Muscle of back (tissue), 11 donors: Measurements from ENCODE around the gene IFITM2. TPM values are rescaled to one million over a fixed set of nuclear protein-coding genes. Genes with fewer than 3 reads are reported as not detected.

Experiments
- DNase-seq, 3 donors: peaks; one replicate each; pipeline versions ENCODE4 v3.0.0 to v3.0.0-alpha.2; 2013
- polyA plus RNA-seq, 10 donors: library from polyadenylated mRNA; unstranded; fragments of 120-200 nt; gene quantifications; one replicate each; pipeline ENCODE4 v1.2.1, GENCODE V29; 2013; ENCODE audit not compliant: insufficient read length in 10 of 10

The IFITM2 gene
- polyA plus RNA-seq, 10 donors = 53.8 to 138 (median 86.2) TPM

DNA sequence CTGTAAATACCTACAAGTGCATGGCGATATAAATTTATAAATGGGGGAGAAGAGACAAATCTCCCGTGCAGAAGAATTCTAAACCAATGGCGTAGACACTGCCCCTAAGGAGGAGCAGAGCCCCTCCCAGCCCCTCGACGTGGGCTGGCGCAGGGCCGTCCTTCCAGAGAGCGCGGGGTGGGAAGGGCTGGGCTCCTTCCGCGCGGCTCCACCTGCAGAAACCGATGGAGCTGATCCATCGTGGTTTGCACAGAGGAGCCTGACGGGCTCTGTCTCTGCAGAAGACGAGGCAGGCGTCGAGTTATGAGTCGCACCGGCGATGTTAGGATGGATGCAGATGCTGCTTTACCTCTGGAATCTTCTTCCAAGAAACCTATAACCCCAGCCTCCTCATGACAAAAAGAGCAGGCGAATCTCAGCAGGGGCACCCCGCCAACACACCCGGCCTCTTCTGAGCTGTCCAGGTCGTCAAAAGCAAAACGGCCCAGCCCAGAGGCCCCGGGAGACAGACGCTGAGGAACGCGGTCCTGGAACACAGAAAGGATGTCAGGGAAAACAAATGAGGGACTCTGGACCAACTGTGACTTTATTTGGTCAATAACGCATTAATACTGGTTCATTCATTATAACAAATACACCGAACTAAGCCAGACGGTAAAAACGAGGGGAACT, 50.6 kb downstream of the IFITM2 start:
- DNase-seq = peak in 1 of 3 donors; percentile 46

Other genes starting within 250 kb of the IFITM2 start
- gene SCGB1C1, start 114.7 kb upstream of the IFITM2 start, polyA plus RNA-seq = under 1 TPM in 1 of 10 donors, not detected in 9; 0.76 TPM
- gene BET1L, start 100.4 kb upstream of the IFITM2 start, polyA plus RNA-seq = 10 to 100 TPM; 27.5 to 42.2 (median 34.8) TPM
- 10 to 100 TPM; 46.7 to 78.5 (median 62.3) TPM for gene RIC8A, start 100.1 kb upstream of the IFITM2 start, polyA plus RNA-seq
- 10 to 100 TPM; 17.8 to 26.1 (median 19.9) TPM for gene SIRT3, start 71.5 kb upstream of the IFITM2 start, polyA plus RNA-seq
- gene PSMD13, start 70.8 kb upstream of the IFITM2 start, polyA plus RNA-seq = 100 to 1,000 TPM in 4 of 10 donors, 10 to 100 TPM in 6; 88.0 to 129 (median 99.1) TPM
- gene NLRP6, start 29.4 kb upstream of the IFITM2 start, polyA plus RNA-seq = under 1 TPM in 3 of 10 donors, not detected in 7; 0.04 to 0.15 (median 0.05) TPM
- 10 to 100 TPM in 2 of 10 donors, 1 to 10 TPM in 8; 3.5 to 15.7 (median 8.5) TPM for gene PGGHG, start 18.7 kb upstream of the IFITM2 start, polyA plus RNA-seq
- not detected for gene IFITM5, start 8.3 kb upstream of the IFITM2 start, polyA plus RNA-seq
- gene IFITM1, start 6.2 kb downstream of the IFITM2 start, polyA plus RNA-seq = 10 to 100 TPM; 10.0 to 33.2 (median 15.9) TPM
- gene IFITM3, start 13.0 kb downstream of the IFITM2 start, polyA plus RNA-seq = 100 to 1,000 TPM; 172 to 315 (median 276) TPM
- gene B4GALNT4, start 61.7 kb downstream of the IFITM2 start, polyA plus RNA-seq = 10 to 100 TPM in 9 of 10 donors, 1 to 10 TPM in 1; 9.4 to 35.6 (median 13.8) TPM
- gene PKP3, start 86.4 kb downstream of the IFITM2 start, polyA plus RNA-seq = 10 to 100 TPM in 1 of 10 donors, 1 to 10 TPM in 1, under 1 TPM in 6, not detected in 2; 0.14 to 14.1 (median 0.61) TPM
- 10 to 100 TPM in 8 of 10 donors, 1 to 10 TPM in 2; 8.4 to 19.6 (median 13.2) TPM for gene SIGIRR, start 107.2 kb downstream of the IFITM2 start, polyA plus RNA-seq
- 1 to 10 TPM in 4 of 10 donors, under 1 TPM in 6; 0.08 to 2.7 (median 0.44) TPM for gene ANO9, start 134.2 kb downstream of the IFITM2 start, polyA plus RNA-seq
- 10 to 100 TPM; 23.4 to 31.7 (median 28.1) TPM for gene PTDSS2, start 142.5 kb downstream of the IFITM2 start, polyA plus RNA-seq
- 100 to 1,000 TPM in 1 of 10 donors, 10 to 100 TPM in 9; 75.5 to 108 (median 86.2) TPM for gene RNH1, start 199.4 kb downstream of the IFITM2 start, polyA plus RNA-seq
- gene HRAS, start 227.8 kb downstream of the IFITM2 start, polyA plus RNA-seq = 100 to 1,000 TPM in 5 of 10 donors, 10 to 100 TPM in 5; 84.1 to 114 (median 101) TPM
- gene LRRC56, start 229.7 kb downstream of the IFITM2 start, polyA plus RNA-seq = 1 to 10 TPM; 2.7 to 7.0 (median 4.9) TPM